HepG2 (cell line): ENCODE results near the gene CCDC18. TPM values are rescaled to one million over a fixed set of nuclear protein-coding genes. Genes with fewer than 3 reads are reported as not detected.

ENCODE experiments used
- DNMT1 ChIP-seq: sonication (generic); formaldehyde crosslinking; IDR thresholded peaks from 2 replicates; pipeline ENCODE4 v1.5.1; 2020; ENCODE audit warnings: mild to moderate bottlenecking, missing genetic modification reagents
- GZF1 ChIP-seq: sonication (generic); formaldehyde crosslinking; IDR thresholded peaks from 2 replicates; pipeline ENCODE4 v1.5.1; 2020; ENCODE audit warnings: mild to moderate bottlenecking, missing genetic modification reagents
- NCOA2 ChIP-seq: sonication (generic); formaldehyde crosslinking; IDR thresholded peaks from 2 replicates; pipeline ENCODE4 v1.8.0; 2022; ENCODE audit warnings: inconsistent platforms
- RAD51 ChIP-seq: fragments of 450-650 bp; IDR thresholded peaks from 2 replicates; pipeline ENCODE4 v1.6.1; 2016; ENCODE audit warnings: borderline replicate concordance
- SP5 ChIP-seq: IDR thresholded peaks from 2 replicates; pipeline ENCODE4 v1.6.1; 2016; ENCODE audit warnings: low read depth, borderline replicate concordance
- ZKSCAN1 ChIP-seq: fragments of 150-350 bp; IDR thresholded peaks from 2 replicates; pipeline ENCODE4 v1.6.1; 2014; ENCODE audit warnings: low read length
- ZNF18 ChIP-seq: sonication (generic); formaldehyde crosslinking; IDR thresholded peaks from 2 replicates; pipeline ENCODE4 v1.8.0; 2022; ENCODE audit warnings: mild to moderate bottlenecking, missing genetic modification reagents; ENCODE audit not compliant: insufficient replicate concordance
- ZNF30 ChIP-seq: sonication (generic); formaldehyde crosslinking; IDR thresholded peaks from 2 replicates; pipeline ENCODE4 v1.5.0; 2020; ENCODE audit warnings: mild to moderate bottlenecking, missing genetic modification reagents
- ZNF383 ChIP-seq: sonication (generic); formaldehyde crosslinking; IDR thresholded peaks from 2 replicates; pipeline ENCODE4 v1.4.0; 2020; ENCODE audit warnings: missing genetic modification reagents, mild to moderate bottlenecking, borderline replicate concordance
- ZNF788 ChIP-seq: sonication (generic); formaldehyde crosslinking; IDR thresholded peaks from 2 replicates; pipeline ENCODE4 v1.5.0; 2020; ENCODE audit warnings: mild to moderate bottlenecking, missing genetic modification reagents, borderline replicate concordance
- polyA plus RNA-seq, 8 experiments: library from polyadenylated mRNA; depleted of rRNA in 3 of 8; stranded (reverse) in 7 of 8; unstranded in 1 of 8; fragments of >200 nt; fragmentation: Illumina TruSeq in 4 of 8; extraction: Trizol in 4 of 8; gene quantifications; 2 replicates each; pipeline versions ENCODE4 v1.2.1 to v1.2.3, GENCODE V29; 2011 to 2016; ENCODE audit warnings: low read depth in 4 of 8, missing spikeins in 1 of 8, mixed read lengths in 1 of 8; ENCODE audit not compliant: insufficient read depth in 1 of 8
- total RNA-seq, 5 experiments: library from RNA; depleted of rRNA; stranded (reverse); fragments of >200 nt; fragmentation: Illumina TruSeq; extraction: Trizol; gene quantifications; 2 replicates each; pipeline ENCODE4 v1.2.3, GENCODE V29; 2016; ENCODE audit warnings: low read depth in 1 of 5
- TF ChIP-seq, protein P1 (sequence below): sonication (generic); formaldehyde crosslinking; IDR thresholded peaks from 2 replicates; pipeline ENCODE4 v1.4.0; 2020; ENCODE audit warnings: missing genetic modification reagents, borderline replicate concordance
- TF ChIP-seq, protein P2 (sequence below): sonication (generic); formaldehyde crosslinking; IDR thresholded peaks from 2 replicates; pipeline ENCODE4 v1.4.0; 2020; ENCODE audit warnings: missing genetic modification reagents, low read depth, mild to moderate bottlenecking, borderline replicate concordance
- TF ChIP-seq, protein P3 (sequence below): sonication (generic); formaldehyde crosslinking; IDR thresholded peaks from 2 replicates; pipeline ENCODE4 v1.4.0; 2020; ENCODE audit warnings: mild to moderate bottlenecking, missing genetic modification reagents
- TF ChIP-seq, protein P4 (sequence below): sonication (generic); formaldehyde crosslinking; IDR thresholded peaks from 2 replicates; pipeline ENCODE4 v1.8.1; 2023; ENCODE audit warnings: mild to moderate bottlenecking, missing genetic modification reagents
- TF ChIP-seq, protein P5 (sequence below): sonication (generic); formaldehyde crosslinking; IDR thresholded peaks from 2 replicates; pipeline ENCODE4 v1.4.0; 2020; ENCODE audit warnings: mild to moderate bottlenecking, missing genetic modification reagents

The CCDC18 gene
- total and polyA plus RNA-seq, 2 of the 13 experiments (the other 11 are each of a cell fraction or from before 2014, with no cell fraction given), result 1.9 to 18.4 TPM

GRCh38 chr1:93323185-93323820 lies 142.8 kb downstream of the CCDC18 start (continued):
- TF ChIP-seq, protein P1, sequence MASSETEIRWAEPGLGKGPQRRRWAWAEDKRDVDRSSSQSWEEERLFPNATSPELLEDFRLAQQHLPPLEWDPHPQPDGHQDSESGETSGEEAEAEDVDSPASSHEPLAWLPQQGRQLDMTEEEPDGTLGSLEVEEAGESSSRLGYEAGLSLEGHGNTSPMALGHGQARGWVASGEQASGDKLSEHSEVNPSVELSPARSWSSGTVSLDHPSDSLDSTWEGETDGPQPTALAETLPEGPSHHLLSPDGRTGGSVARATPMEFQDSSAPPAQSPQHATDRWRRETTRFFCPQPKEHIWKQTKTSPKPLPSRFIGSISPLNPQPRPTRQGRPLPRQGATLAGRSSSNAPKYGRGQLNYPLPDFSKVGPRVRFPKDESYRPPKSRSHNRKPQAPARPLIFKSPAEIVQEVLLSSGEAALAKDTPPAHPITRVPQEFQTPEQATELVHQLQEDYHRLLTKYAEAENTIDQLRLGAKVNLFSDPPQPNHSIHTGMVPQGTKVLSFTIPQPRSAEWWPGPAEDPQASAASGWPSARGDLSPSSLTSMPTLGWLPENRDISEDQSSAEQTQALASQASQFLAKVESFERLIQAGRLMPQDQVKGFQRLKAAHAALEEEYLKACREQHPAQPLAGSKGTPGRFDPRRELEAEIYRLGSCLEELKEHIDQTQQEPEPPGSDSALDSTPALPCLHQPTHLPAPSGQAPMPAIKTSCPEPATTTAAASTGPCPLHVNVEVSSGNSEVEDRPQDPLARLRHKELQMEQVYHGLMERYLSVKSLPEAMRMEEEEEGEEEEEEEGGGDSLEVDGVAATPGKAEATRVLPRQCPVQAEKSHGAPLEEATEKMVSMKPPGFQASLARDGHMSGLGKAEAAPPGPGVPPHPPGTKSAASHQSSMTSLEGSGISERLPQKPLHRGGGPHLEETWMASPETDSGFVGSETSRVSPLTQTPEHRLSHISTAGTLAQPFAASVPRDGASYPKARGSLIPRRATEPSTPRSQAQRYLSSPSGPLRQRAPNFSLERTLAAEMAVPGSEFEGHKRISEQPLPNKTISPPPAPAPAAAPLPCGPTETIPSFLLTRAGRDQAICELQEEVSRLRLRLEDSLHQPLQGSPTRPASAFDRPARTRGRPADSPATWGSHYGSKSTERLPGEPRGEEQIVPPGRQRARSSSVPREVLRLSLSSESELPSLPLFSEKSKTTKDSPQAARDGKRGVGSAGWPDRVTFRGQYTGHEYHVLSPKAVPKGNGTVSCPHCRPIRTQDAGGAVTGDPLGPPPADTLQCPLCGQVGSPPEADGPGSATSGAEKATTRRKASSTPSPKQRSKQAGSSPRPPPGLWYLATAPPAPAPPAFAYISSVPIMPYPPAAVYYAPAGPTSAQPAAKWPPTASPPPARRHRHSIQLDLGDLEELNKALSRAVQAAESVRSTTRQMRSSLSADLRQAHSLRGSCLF (CRISPR knock-in tag), result no peak
- TF ChIP-seq, protein P2, sequence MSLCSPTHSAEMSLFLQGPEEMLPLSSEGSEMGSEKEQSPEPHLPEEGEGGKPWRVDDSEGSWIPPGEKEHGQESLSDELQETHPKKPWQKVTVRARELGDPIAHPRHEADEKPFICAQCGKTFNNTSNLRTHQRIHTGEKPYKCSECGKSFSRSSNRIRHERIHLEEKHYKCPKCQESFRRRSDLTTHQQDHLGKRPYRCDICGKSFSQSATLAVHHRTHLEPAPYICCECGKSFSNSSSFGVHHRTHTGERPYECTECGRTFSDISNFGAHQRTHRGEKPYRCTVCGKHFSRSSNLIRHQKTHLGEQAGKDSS, result no peak
- TF ChIP-seq ZNF383 (CRISPR knock-in tag) (no peak), ZNF30 (CRISPR knock-in tag) (no peak), ZNF18 (CRISPR knock-in tag) (no peak), GZF1 (CRISPR knock-in tag) (no peak), ZKSCAN1 (no peak), ZNF788 (CRISPR knock-in tag) (no peak), NCOA2 (CRISPR knock-in tag) (no peak), SP5 (no peak), DNMT1 (CRISPR knock-in tag) (no peak), RAD51 (no peak)
- TF ChIP-seq, protein P3, sequence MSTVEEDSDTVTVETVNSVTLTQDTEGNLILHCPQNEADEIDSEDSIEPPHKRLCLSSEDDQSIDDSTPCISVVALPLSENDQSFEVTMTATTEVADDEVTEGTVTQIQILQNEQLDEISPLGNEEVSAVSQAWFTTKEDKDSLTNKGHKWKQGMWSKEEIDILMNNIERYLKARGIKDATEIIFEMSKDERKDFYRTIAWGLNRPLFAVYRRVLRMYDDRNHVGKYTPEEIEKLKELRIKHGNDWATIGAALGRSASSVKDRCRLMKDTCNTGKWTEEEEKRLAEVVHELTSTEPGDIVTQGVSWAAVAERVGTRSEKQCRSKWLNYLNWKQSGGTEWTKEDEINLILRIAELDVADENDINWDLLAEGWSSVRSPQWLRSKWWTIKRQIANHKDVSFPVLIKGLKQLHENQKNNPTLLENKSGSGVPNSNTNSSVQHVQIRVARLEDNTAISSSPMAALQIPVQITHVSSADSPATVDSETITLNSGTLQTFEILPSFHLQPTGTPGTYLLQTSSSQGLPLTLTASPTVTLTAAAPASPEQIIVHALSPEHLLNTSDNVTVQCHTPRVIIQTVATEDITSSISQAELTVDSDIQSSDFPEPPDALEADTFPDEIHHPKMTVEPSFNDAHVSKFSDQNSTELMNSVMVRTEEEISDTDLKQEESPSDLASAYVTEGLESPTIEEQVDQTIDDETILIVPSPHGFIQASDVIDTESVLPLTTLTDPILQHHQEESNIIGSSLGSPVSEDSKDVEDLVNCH (CRISPR knock-in tag), result no peak
- TF ChIP-seq, protein P4, sequence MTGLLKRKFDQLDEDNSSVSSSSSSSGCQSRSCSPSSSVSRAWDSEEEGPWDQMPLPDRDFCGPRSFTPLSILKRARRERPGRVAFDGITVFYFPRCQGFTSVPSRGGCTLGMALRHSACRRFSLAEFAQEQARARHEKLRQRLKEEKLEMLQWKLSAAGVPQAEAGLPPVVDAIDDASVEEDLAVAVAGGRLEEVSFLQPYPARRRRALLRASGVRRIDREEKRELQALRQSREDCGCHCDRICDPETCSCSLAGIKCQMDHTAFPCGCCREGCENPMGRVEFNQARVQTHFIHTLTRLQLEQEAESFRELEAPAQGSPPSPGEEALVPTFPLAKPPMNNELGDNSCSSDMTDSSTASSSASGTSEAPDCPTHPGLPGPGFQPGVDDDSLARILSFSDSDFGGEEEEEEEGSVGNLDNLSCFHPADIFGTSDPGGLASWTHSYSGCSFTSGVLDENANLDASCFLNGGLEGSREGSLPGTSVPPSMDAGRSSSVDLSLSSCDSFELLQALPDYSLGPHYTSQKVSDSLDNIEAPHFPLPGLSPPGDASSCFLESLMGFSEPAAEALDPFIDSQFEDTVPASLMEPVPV, result no peak
- TF ChIP-seq, protein P5, sequence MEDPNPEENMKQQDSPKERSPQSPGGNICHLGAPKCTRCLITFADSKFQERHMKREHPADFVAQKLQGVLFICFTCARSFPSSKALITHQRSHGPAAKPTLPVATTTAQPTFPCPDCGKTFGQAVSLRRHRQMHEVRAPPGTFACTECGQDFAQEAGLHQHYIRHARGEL (CRISPR knock-in tag), result no peak
